WTC11 (cell line): ENCODE results near the gene PRRC2B. TPM values are rescaled to one million over a fixed set of nuclear protein-coding genes. Genes with fewer than 3 reads are reported as not detected.

Source experiments
- ATAC-seq: fragments of 200-7000 bp; cut with Tn5 transposase; 2 replicates; pipeline ENCODE4 v1.10.0; 2021; ENCODE audit warnings: mild to moderate bottlenecking, moderate library complexity
- CTCF ChIA-PET: fragments of 300-600 bp; sonication (Branson Sonifier 250); formaldehyde crosslinking; loops from one replicate; lab custom pipeline; 2021; ENCODE audit warnings: antibody characterized with exemption; lab: Charles Lee
- POLR2A ChIA-PET: fragments of 350-600 bp; sonication (Branson Sonifier 250); formaldehyde crosslinking; loops from one replicate; lab custom pipeline; 2021; ENCODE audit warnings: antibody characterized with exemption; lab: Charles Lee
- DNase-seq: peaks from one replicate; pipeline ENCODE4 v3.0.0; 2021; ENCODE audit warnings: low spot score
- H3K27ac Mint-ChIP-seq: 2 replicates; pipeline ENCODE4 v1.8.0; 2021; ENCODE audit warnings: mixed read lengths
- H3K27me3 Mint-ChIP-seq: 2 replicates; pipeline ENCODE4 v1.8.0; 2021; ENCODE audit warnings: low read depth, mild to moderate bottlenecking, moderate library complexity, mixed read lengths
- H3K36me3 Mint-ChIP-seq: 2 replicates; pipeline ENCODE4 v1.8.0; 2021; ENCODE audit warnings: mixed read lengths
- H3K4me1 Mint-ChIP-seq: 2 replicates; pipeline ENCODE4 v1.8.0; 2022; ENCODE audit warnings: mixed read lengths
- H3K4me3 Mint-ChIP-seq: 2 replicates; pipeline ENCODE4 v1.8.0; 2021; ENCODE audit warnings: mild to moderate bottlenecking, moderate library complexity, mixed read lengths
- H3K9me3 Mint-ChIP-seq: 2 replicates; pipeline ENCODE4 v1.8.0; 2021; ENCODE audit warnings: mixed read lengths
- AR ChIP-seq: fragments of 250-450 bp; sonication (Bioruptor Pico); IDR thresholded peaks from 2 replicates; pipeline ENCODE4 v1.9.0; 2021; ENCODE audit warnings: mild to moderate bottlenecking
- ATF2 ChIP-seq: sonication (generic); formaldehyde crosslinking; IDR thresholded peaks from 2 replicates; pipeline ENCODE4 v1.8.1; 2022; ENCODE audit warnings: low read depth, missing genetic modification reagents, borderline replicate concordance
- E2F5 ChIP-seq: sonication (generic); formaldehyde crosslinking; IDR thresholded peaks from 2 replicates; pipeline ENCODE4 v1.8.1; 2022; ENCODE audit warnings: mild to moderate bottlenecking, moderate library complexity, missing genetic modification reagents
- ERG ChIP-seq: fragments of 250-450 bp; sonication (Bioruptor Pico); IDR thresholded peaks from 2 replicates; pipeline ENCODE4 v1.8.0; 2021; ENCODE audit warnings: mild to moderate bottlenecking
- GABPB1 ChIP-seq: sonication (generic); formaldehyde crosslinking; IDR thresholded peaks from 2 replicates; pipeline ENCODE4 v1.8.1; 2023; ENCODE audit warnings: mild to moderate bottlenecking, missing genetic modification reagents
- HMGA2 ChIP-seq: fragments of 250-450 bp; sonication (Bioruptor Pico); IDR thresholded peaks from 2 replicates; pipeline ENCODE4 v1.4.0; 2021; ENCODE audit warnings: mild to moderate bottlenecking, moderate library complexity
- IRF1 ChIP-seq: sonication (generic); formaldehyde crosslinking; IDR thresholded peaks from 2 replicates; pipeline ENCODE4 v1.8.0; 2023; ENCODE audit warnings: missing genetic modification reagents
- IRF2 ChIP-seq: sonication (generic); formaldehyde crosslinking; IDR thresholded peaks from 2 replicates; pipeline ENCODE4 v1.8.0; 2022; ENCODE audit warnings: low read depth, missing genetic modification reagents, borderline replicate concordance
- NFYB ChIP-seq: sonication (generic); formaldehyde crosslinking; conservative IDR thresholded peaks from 2 replicates; pipeline ENCODE4 v1.8.0; 2022; ENCODE audit warnings: low read depth, missing genetic modification reagents
- OVOL2 ChIP-seq: fragments of 250-450 bp; sonication (Bioruptor Pico); IDR thresholded peaks from 2 replicates; pipeline ENCODE4 v1.9.0; 2021; ENCODE audit warnings: mild to moderate bottlenecking, borderline replicate concordance
- SMAD4 ChIP-seq: sonication (generic); formaldehyde crosslinking; IDR thresholded peaks from 2 replicates; pipeline ENCODE4 v1.8.0; 2022; ENCODE audit warnings: mild to moderate bottlenecking, missing genetic modification reagents
- SOX15 ChIP-seq: fragments of 250-450 bp; sonication (Bioruptor Pico); IDR thresholded peaks from 2 replicates; pipeline ENCODE4 v1.9.0; 2021; ENCODE audit warnings: mild to moderate bottlenecking
- SP1 ChIP-seq: sonication (generic); formaldehyde crosslinking; conservative IDR thresholded peaks from 2 replicates; pipeline ENCODE4 v1.8.1; 2022; ENCODE audit warnings: missing genetic modification reagents
- TCF7 ChIP-seq: sonication (generic); formaldehyde crosslinking; IDR thresholded peaks from 2 replicates; pipeline ENCODE4 v1.8.0; 2022; ENCODE audit warnings: mild to moderate bottlenecking, low read depth, missing genetic modification reagents, moderate library complexity
- ZNF263 ChIP-seq: sonication (generic); formaldehyde crosslinking; IDR thresholded peaks from 2 replicates; pipeline ENCODE4 v1.8.1; 2022; ENCODE audit warnings: low read depth, mild to moderate bottlenecking, moderate library complexity, missing genetic modification reagents
- ZNF416 ChIP-seq: fragments of 250-450 bp; sonication (Bioruptor Pico); IDR thresholded peaks from 2 replicates; pipeline ENCODE4 v1.9.0; 2021; ENCODE audit warnings: mild to moderate bottlenecking, inconsistent platforms
- ZNF423 ChIP-seq: fragments of 250-450 bp; sonication (Bioruptor Pico); IDR thresholded peaks from 2 replicates; pipeline ENCODE4 v2.1.2; 2022; ENCODE audit warnings: mild to moderate bottlenecking, moderate library complexity
- ZNF425 ChIP-seq: fragments of 250-450 bp; sonication (Bioruptor Pico); conservative IDR thresholded peaks from 2 replicates; pipeline ENCODE4 v1.9.0; 2021; ENCODE audit warnings: mild to moderate bottlenecking
- total RNA-seq: library from RNA; stranded (reverse); gene quantifications from 3 replicates; pipeline ENCODE4 v1.2.3, GENCODE V29; 2021

PRRC2B gene
- total RNA-seq, 1 experiment from 2014 or later: 272 TPM

- ChIA-PET POLR2A (no interaction called here), CTCF (interaction anchor here (0.7 to 2.7 kb wide), 4 partner anchors 36 to 89 kb away, joined by 4 to 7 read pairs (median 6); no protein-coding TSS in a partner anchor)
- peak overlapping the region; percentile 92 for H3K27ac Mint-ChIP-seq
- no peak for ATAC-seq
- peaks cover 57% of the 10 kb centered on the region for H3K4me1 Mint-ChIP-seq
- peaks cover 72% of the 10 kb centered on the region for H3K36me3 Mint-ChIP-seq
- no peaks in the 10 kb centered on the region for H3K27me3 Mint-ChIP-seq
- no peak for DNase-seq
- TF ChIP-seq ZNF423 (CRISPR knock-in tag) (peak; percentile 46; the same call in 1 of the 2 replicates), IRF2 (CRISPR knock-in tag) (no peak), SOX15 (CRISPR knock-in tag) (no peak), ATF2 (CRISPR knock-in tag) (no peak), E2F5 (CRISPR knock-in tag) (no peak)
- H3K4me3 Mint-ChIP-seq: no peak overlapping the region
- H3K9me3 Mint-ChIP-seq: no peaks in the 10 kb centered on the region
Observed at GRCh38 chr9:131438190-131438589, 44.3 kb downstream of the PRRC2B start.

GRCh38 chr9:131439224-131439623 is 45.3 kb downstream of the PRRC2B start:
- DNase-seq: no peak
- H3K4me3 Mint-ChIP-seq: no peak overlapping the region
- no peak for ATAC-seq
- H3K36me3 Mint-ChIP-seq: peaks cover 71% of the 10 kb centered on the region
- CTCF ChIA-PET: interaction anchor here (1.9 to 2.7 kb wide), 2 partner anchors 37 to 90 kb away, joined by 6 to 7 read pairs; no protein-coding TSS in a partner anchor
- H3K27ac Mint-ChIP-seq: peak overlapping the region; percentile 78
- H3K27me3 Mint-ChIP-seq: no peaks in the 10 kb centered on the region
- peaks cover 51% of the 10 kb centered on the region for H3K4me1 Mint-ChIP-seq
- no peaks in the 10 kb centered on the region for H3K9me3 Mint-ChIP-seq
- TF ChIP-seq TCF7 (no peak), IRF1 (no peak), GABPB1 (CRISPR knock-in tag) (no peak), ERG (CRISPR knock-in tag) (no peak)
- POLR2A ChIA-PET: no interaction called here

- peak overlapping the region; percentile 66 for H3K27ac Mint-ChIP-seq
- ChIA-PET POLR2A (no interaction called here), CTCF (no interaction called here)
- TF ChIP-seq SMAD4 (CRISPR knock-in tag): no peak
- TF ChIP-seq NFYB (CRISPR knock-in tag): no peak
- TF ChIP-seq AR: no peak
- TF ChIP-seq HMGA2 (CRISPR knock-in tag): no peak
- no peak for TF ChIP-seq ZNF416 (CRISPR knock-in tag)
- no peak for TF ChIP-seq ZNF425 (CRISPR knock-in tag)
- TF ChIP-seq OVOL2 (CRISPR knock-in tag): no peak
- TF ChIP-seq SP1: no peak
- TF ChIP-seq ZNF263 (CRISPR knock-in tag): no peak
- peaks cover 84% of the 10 kb centered on the region for H3K36me3 Mint-ChIP-seq
- no peak overlapping the region for H3K4me3 Mint-ChIP-seq
- ATAC-seq: no peak
- DNase-seq: no peak
- peaks cover 31% of the 10 kb centered on the region for H3K4me1 Mint-ChIP-seq
- H3K27me3 Mint-ChIP-seq: no peaks in the 10 kb centered on the region
- no peaks in the 10 kb centered on the region for H3K9me3 Mint-ChIP-seq
Observed at GRCh38 chr9:131441441-131441840, 47.6 kb downstream of the PRRC2B start.
